Astrocyte (in vitro differentiated cells and primary cell): ENCODE data around the gene LAMTOR3. TPM values are rescaled to one million over a fixed set of nuclear protein-coding genes. Genes with fewer than 3 reads are reported as not detected.

Experiments
- DNase-seq: peaks from one replicate; pipeline ENCODE4 v3.0.0-alpha.2; 2010; ENCODE audit warnings: low read depth
- FAIRE-seq: peaks from 2 replicates; lab custom pipeline; 2011; peaks lifted over from hg19 to GRCh38; lab: Jason Lieb, UNC
- H2AFZ ChIP-seq: 2 replicates; pipeline ENCODE4 v1.6.0; 2012; ENCODE audit warnings: low read depth, low read length, inconsistent platforms
- H3K27ac ChIP-seq: 2 replicates; pipeline ENCODE4 v1.5.1; 2011; ENCODE audit warnings: low read depth, low read length, inconsistent platforms
- H3K27me3 ChIP-seq: 2 replicates; pipeline ENCODE4 v1.6.0; 2011; ENCODE audit warnings: low read length, inconsistent platforms; ENCODE audit not compliant: insufficient read depth
- H3K36me3 ChIP-seq: 2 replicates; pipeline ENCODE4 v1.5.1; 2011; ENCODE audit warnings: low read length, inconsistent platforms; ENCODE audit not compliant: insufficient read depth
- H3K4me1 ChIP-seq: 2 replicates; pipeline ENCODE4 v1.5.1; 2011; ENCODE audit warnings: low read length, inconsistent platforms; ENCODE audit not compliant: insufficient read depth
- H3K4me2 ChIP-seq: 2 replicates; pipeline ENCODE4 v1.6.0; 2012; ENCODE audit warnings: low read length, inconsistent platforms
- H3K4me3 ChIP-seq: 2 replicates; pipeline ENCODE4 v1.5.1; 2011; ENCODE audit warnings: low read depth, mild to moderate bottlenecking, low read length, inconsistent platforms; ENCODE audit not compliant: insufficient read depth
- H3K79me2 ChIP-seq: 2 replicates; pipeline ENCODE4 v1.6.0; 2012; ENCODE audit warnings: mild to moderate bottlenecking, low read length, inconsistent platforms; ENCODE audit not compliant: insufficient read depth
- H3K9ac ChIP-seq: 2 replicates; pipeline ENCODE4 v1.6.0; 2012; ENCODE audit warnings: mild to moderate bottlenecking, low read length, inconsistent platforms
- H3K9me3 ChIP-seq: 2 replicates; pipeline ENCODE4 v1.5.1; 2012; ENCODE audit warnings: low read depth, mild to moderate bottlenecking, low read length, inconsistent platforms; ENCODE audit not compliant: insufficient read depth
- H4K20me1 ChIP-seq: 2 replicates; pipeline ENCODE4 v1.6.0; 2012; ENCODE audit warnings: low read length, inconsistent platforms; ENCODE audit not compliant: insufficient read depth
- H3K27ac Mint-ChIP-seq: one replicate; pipeline ENCODE4 v1.8.0; 2021; ENCODE audit warnings: mild to moderate bottlenecking, mixed read lengths; ENCODE audit not compliant: unreplicated experiment
- H3K27me3 Mint-ChIP-seq: one replicate; pipeline ENCODE4 v1.8.0; 2021; ENCODE audit warnings: low read depth, mixed read lengths; ENCODE audit not compliant: unreplicated experiment
- H3K36me3 Mint-ChIP-seq: one replicate; pipeline ENCODE4 v1.8.0; 2021; ENCODE audit warnings: low read depth, mixed read lengths; ENCODE audit not compliant: unreplicated experiment
- H3K4me1 Mint-ChIP-seq: one replicate; pipeline ENCODE4 v1.8.0; 2021; ENCODE audit warnings: low read depth, mixed read lengths; ENCODE audit not compliant: unreplicated experiment
- H3K4me3 Mint-ChIP-seq: one replicate; pipeline ENCODE4 v1.8.0; 2021; ENCODE audit warnings: mild to moderate bottlenecking, moderate library complexity, mixed read lengths; ENCODE audit not compliant: unreplicated experiment
- H3K9me3 Mint-ChIP-seq: one replicate; pipeline ENCODE4 v1.8.0; 2021; ENCODE audit warnings: mild to moderate bottlenecking, mixed read lengths; ENCODE audit not compliant: unreplicated experiment
- CTCF ChIP-seq: IDR thresholded peaks from 2 replicates; pipeline ENCODE4 v1.5.1; 2011; ENCODE audit warnings: low read depth, mild to moderate bottlenecking, inconsistent platforms, low read length, moderate library complexity; ENCODE audit not compliant: insufficient read depth
- EZH2 ChIP-seq: IDR thresholded peaks from 2 replicates; pipeline ENCODE4 v1.6.1; 2012; ENCODE audit warnings: mild to moderate bottlenecking, low read length, inconsistent platforms; ENCODE audit not compliant: insufficient read depth
- total RNA-seq: library from RNA; stranded (reverse); gene quantifications from 2 replicates; pipeline ENCODE4 v1.2.1, GENCODE V29; 2021

LAMTOR3 gene
- total RNA-seq, 1 donor from 2014 or later: 53.9 TPM

DNA sequence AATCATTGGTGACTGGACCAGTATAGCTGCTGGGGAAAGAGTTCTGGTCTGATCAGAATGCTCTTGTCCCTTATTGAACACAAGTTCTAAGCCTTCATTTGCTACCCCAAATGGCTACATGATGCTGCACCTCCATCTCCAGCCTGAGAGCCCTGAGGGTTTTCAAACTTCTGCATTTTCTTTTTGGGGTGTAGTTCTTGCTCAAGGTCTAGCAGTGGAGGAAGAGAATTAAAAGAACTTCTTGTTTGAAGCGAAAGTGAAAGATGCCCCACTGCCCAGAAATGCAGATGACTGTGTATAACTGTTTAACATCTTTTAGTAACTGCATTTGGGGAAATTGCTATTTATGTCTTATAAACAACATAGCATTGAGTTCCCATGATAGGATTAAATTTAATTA is 38.5 kb downstream of the LAMTOR3 start:
- no peaks in the 10 kb centered on the region for H3K79me2 ChIP-seq
- Mint-ChIP-seq H3K9me3 (no peaks in the 10 kb centered on the region), H3K27ac (no peak overlapping the region), H3K27me3 (no peaks in the 10 kb centered on the region), H3K4me3 (no peak overlapping the region), H3K4me1 (peaks cover 12% of the 10 kb centered on the region), H3K36me3 (no peaks in the 10 kb centered on the region)
- no peaks in the 10 kb centered on the region for H3K27me3 ChIP-seq
- DNase-seq (no peak), FAIRE-seq (no peak)
- TF ChIP-seq CTCF (no peak), EZH2 (no peak)
- no peak overlapping the region for H3K9ac ChIP-seq
- H3K9me3 ChIP-seq: no peaks in the 10 kb centered on the region
- H3K4me1 ChIP-seq: no peaks in the 10 kb centered on the region
- H3K27ac ChIP-seq: no peak overlapping the region
- H3K36me3 ChIP-seq: no peaks in the 10 kb centered on the region
- no peak overlapping the region for H3K4me2 ChIP-seq
- H4K20me1 ChIP-seq: no peaks in the 10 kb centered on the region
- no peak overlapping the region for H3K4me3 ChIP-seq
- H2AFZ ChIP-seq: no peak overlapping the region

GRCh38 chr4:99853999-99854398 is 40.2 kb downstream of the LAMTOR3 start:
- DNase-seq (no peak), FAIRE-seq (no peak)
- H3K27me3 ChIP-seq: no peaks in the 10 kb centered on the region
- H3K9me3 Mint-ChIP-seq: no peaks in the 10 kb centered on the region
- no peaks in the 10 kb centered on the region for H3K4me1 ChIP-seq
- H3K4me1 Mint-ChIP-seq: peaks cover 12% of the 10 kb centered on the region
- no peak overlapping the region for H3K4me2 ChIP-seq
- H4K20me1 ChIP-seq: no peaks in the 10 kb centered on the region
- TF ChIP-seq CTCF (no peak), EZH2 (no peak)
- no peak overlapping the region for H3K4me3 ChIP-seq
- no peak overlapping the region for H3K4me3 Mint-ChIP-seq
- H2AFZ ChIP-seq: no peak overlapping the region
- H3K27me3 Mint-ChIP-seq: no peaks in the 10 kb centered on the region
- no peaks in the 10 kb centered on the region for H3K79me2 ChIP-seq
- H3K9ac ChIP-seq: no peak overlapping the region
- no peaks in the 10 kb centered on the region for H3K36me3 Mint-ChIP-seq
- H3K27ac ChIP-seq: no peak overlapping the region
- no peaks in the 10 kb centered on the region for H3K36me3 ChIP-seq
- H3K27ac Mint-ChIP-seq: no peak overlapping the region
- H3K9me3 ChIP-seq: no peaks in the 10 kb centered on the region

GRCh38 chr4:99853190-99853589 is 41.0 kb downstream of the LAMTOR3 start:
- no peaks in the 10 kb centered on the region for H4K20me1 ChIP-seq
- H3K36me3 ChIP-seq: no peaks in the 10 kb centered on the region
- Mint-ChIP-seq H3K4me3 (no peak overlapping the region), H3K9me3 (no peaks in the 10 kb centered on the region), H3K4me1 (peaks cover 12% of the 10 kb centered on the region), H3K36me3 (no peaks in the 10 kb centered on the region), H3K27ac (no peak overlapping the region), H3K27me3 (peaks cover 1% of the 10 kb centered on the region)
- no peak for DNase-seq
- no peaks in the 10 kb centered on the region for H3K9me3 ChIP-seq
- TF ChIP-seq CTCF: no peak
- TF ChIP-seq EZH2: no peak
- no peak overlapping the region for H3K9ac ChIP-seq
- H3K4me2 ChIP-seq: no peak overlapping the region
- FAIRE-seq: no peak
- H3K79me2 ChIP-seq: no peaks in the 10 kb centered on the region
- no peak overlapping the region for H3K27ac ChIP-seq
- no peak overlapping the region for H3K4me3 ChIP-seq
- H3K27me3 ChIP-seq: no peaks in the 10 kb centered on the region
- H3K4me1 ChIP-seq: no peaks in the 10 kb centered on the region
- H2AFZ ChIP-seq: no peak overlapping the region
